NCI-H2196 (cell line): ENCODE results near the gene DHRS9.

Experiments used
- DNase-seq: peaks from one replicate; lab custom pipeline; 2025; ENCODE audit not compliant: unreplicated experiment; lab: John Stamatoyannopoulos, UW

Gene DHRS9

DNA sequence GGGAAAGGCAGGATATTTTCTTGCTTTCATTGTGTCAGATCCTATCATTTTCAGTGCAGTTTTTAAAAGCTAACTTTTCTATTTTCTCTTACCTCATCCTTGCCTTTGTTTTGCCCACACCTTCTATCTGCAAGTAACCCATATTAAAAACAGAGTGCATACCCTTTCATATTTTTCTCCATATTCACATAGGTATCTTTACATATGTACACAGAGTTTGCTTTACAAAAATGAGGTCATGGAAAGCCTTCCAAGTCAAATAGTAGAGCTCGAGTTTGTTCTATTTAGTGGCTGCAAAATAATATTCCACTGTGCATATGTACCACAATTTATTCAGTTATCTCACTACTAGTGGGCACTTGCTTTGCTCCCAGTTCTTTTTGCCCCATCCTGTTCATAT is 3.9 kb upstream of the DHRS9 start:
- no peak for DNase-seq

DNA sequence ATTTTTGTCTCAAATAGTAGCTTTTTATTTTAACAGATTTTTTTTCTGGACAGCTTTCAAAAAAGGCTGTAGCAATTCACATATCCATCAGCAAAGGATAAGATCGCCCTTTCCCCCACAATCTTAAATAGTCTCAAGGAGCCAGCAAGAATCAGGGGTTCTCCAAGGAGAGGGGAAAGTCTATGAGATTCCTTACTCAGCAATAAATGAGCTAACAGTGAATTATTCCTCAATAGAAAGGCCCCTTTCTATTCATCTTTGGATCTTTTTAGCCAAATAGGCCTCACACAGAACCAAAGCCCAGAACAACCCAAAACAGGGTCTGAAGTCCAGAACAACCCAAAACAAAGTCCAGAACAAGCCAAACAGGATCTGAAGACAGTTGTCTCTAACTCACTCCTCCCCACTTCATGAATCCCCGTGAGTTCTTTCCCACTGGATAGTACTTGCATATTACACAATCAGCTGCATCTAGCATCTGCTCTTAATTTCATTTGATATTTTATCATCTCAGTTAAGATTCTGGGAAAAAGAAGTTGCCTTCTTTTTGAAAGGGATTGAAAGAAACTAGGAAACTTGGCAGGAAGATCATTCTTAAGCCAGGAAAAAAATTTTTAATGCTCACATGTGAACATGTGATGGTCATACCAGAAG is 3.4 kb upstream of the DHRS9 start:
- no peak for DNase-seq

DNA sequence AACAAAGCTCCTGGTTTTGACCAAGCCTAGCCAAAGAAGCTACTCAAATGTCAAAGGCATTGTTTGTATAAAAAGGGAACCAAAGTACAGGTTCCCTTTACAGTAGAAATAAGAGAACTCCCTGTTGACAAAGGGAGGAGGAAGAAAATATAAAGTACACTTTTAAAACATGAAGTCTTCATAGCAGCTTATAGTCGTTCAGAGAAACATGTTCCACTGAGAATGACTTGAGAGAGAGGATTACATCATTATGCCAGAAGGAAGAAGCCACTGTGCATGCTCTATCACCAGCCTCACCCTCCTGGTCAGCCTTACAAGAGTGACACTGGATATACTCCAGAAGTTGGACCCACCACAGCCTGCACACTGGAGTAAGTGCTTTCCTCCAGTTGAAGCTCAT is 2.5 kb upstream of the DHRS9 start:
- DNase-seq, result no peak

- DNase-seq, result no peak
Measured at GRCh38 chr2:169069833-169070232, 470 bp downstream of the DHRS9 start.

DNA sequence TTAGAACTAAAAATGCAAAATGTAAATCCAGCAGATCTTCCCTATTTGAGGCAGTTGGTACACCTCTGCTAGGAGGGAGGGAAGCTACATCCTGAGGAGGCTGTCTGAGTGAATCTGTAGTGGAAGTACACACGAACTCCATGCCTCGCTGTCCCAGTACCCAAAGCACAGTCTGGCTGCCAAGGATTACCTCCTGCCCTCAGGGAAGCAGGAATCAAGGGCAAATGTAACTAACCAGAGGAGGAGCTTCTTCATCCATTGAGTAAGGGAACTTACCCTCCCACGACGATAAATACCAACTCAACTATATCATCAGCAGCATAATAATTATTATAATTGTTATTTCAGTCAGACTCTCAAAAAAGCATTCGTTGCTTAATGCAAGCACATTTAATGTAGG is 2.1 kb downstream of the DHRS9 start:
- no peak for DNase-seq

- no peak for DNase-seq
Measured at GRCh38 chr2:169072163-169072925, 3.0 kb downstream of the DHRS9 start.

DNA sequence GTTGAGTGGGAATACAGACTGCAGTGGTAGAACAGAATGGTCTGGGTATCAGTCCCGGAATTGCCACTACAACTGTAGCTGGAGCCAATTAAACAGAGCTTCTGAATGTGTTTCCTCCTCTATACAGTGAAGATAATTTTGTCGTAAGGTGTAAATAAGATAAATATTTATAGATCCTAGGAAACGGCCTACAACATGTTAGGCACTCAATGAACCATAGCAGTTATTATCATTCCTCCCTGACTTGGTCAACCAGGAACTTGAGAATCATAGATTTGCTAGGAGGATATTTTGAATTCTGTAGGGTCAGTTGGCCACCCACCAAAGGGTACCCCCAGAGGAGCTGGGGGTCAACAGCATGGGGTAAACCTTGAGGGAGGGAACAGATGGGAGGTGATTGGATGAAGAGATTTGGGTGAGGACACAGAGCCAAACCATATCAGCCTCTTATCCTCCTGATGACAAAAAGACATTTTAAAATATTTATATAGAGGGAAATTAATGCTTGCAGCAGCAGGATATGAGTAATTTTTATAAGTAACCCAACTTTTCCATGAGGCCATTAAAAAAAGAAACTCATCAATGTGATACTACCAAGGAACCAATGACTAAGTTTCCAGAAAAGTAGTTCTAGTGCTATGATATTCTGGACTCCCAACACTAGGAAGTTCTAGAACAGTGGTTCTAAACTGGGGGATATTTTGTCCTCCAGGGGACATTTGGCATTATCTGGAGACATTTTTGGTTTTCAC is 4.0 kb downstream of the DHRS9 start:
- no peak for DNase-seq

DNA sequence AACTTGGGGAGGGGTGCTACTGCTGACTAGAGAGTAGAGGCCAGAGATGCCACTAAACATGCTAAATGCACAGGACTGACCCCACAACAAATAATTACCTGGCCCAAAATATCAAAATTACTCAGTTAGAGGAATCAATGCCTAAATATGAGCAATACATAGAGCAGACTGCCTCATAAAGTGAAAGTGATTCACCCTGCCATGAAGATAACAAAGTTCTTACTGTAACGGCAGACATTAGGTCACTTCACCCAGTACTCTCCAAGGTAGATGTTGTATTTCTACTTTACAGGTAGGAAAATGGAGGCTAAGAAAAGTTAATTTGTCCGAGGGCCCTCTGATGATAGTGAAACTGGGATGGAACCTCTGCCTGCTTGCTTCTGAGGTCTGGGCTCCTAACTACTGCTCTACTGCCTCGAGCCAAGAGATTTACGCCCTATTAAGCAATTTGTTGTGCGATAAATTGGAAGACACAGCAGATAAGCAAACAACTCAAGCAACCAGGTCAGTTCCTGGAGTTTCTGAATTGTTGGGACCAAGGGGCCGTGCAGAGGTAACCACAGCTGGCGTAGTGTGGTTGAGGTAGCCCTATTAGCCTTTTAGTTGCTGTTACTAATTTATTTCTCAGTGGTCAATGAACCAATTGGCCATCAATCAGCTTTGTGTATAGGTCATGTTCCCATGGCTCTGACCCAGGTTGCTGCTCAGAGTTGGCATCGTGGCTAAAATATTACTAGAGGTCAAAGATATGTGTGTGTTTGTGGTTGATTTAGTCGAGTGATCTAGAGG is 4.8 kb downstream of the DHRS9 start:
- no peak for DNase-seq

DNA sequence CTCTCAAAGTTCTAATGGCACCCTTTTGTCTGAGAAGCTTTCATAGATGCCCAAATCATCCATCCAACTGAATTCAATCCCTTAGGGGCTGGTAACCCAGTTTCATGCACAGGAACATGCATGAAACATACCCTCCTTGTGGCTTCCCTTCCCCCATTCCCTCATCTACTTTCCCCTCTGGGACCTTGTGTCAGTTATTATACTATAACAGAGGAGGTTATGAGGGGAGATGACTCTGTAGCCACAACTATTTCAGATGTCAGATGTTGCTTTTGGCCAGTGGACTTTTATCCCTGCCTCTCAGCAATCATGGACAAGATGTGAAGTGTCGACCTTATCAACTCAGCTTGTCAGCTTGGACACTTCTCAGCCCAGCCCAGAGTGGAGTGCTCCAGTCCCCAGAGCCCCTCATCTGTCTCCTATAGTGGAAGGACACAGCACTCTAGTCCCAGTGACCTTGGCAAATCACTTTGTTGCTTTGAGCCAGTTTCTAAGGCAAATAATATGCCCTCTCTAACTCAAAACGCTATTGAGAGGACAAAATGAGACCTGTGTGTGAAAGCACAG is 8.4 kb downstream of the DHRS9 start:
- no peak for DNase-seq

DNA sequence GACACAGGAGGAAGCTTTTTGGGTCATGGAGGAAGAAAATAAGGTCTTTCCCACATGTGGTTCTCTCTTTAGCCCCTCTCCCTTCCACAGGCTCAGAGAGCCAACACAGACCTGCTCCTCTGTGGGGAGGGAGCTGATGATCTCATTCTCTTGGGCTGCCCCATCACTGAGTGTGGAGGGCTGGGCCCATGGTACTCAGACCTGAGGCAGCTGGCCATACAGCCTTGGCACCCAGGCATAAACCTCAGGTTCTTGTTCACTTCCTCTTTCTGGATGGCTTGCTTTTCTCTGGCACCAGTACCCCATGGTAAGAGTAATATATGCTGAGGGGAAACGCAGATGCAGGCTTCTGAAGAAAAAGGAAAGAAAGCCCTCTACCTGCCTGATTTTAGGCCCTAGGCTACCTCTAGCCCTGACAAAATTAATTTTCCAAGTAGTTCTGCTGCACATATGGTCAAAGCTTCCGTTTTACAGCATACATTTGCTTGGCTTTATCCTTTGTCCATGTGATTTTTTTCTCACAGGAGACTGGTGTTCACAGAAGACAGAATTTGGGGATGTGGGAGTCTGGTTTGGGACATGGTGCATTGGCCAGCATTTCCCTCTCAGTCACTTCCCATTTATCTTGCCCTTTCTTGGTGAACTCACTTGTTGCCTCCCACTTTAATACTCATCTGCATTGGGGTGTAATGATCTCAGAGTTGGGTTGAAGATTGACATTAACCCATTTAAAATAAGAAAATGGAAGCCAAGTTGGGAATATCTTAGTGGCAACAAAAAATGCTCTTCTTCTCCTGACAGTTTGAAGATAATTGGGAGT is 11.1 kb downstream of the DHRS9 start:
- no peak for DNase-seq

DNA sequence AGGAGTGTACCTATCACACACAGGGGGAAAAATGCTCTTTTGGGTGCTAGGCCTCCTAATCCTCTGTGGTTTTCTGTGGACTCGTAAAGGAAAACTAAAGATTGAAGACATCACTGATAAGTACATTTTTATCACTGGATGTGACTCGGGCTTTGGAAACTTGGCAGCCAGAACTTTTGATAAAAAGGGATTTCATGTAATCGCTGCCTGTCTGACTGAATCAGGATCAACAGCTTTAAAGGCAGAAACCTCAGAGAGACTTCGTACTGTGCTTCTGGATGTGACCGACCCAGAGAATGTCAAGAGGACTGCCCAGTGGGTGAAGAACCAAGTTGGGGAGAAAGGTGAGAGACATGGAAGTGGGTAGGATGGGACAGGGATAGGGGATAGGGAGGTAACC is 12.2 kb downstream of the DHRS9 start:
- DNase-seq, result no peak

DNA sequence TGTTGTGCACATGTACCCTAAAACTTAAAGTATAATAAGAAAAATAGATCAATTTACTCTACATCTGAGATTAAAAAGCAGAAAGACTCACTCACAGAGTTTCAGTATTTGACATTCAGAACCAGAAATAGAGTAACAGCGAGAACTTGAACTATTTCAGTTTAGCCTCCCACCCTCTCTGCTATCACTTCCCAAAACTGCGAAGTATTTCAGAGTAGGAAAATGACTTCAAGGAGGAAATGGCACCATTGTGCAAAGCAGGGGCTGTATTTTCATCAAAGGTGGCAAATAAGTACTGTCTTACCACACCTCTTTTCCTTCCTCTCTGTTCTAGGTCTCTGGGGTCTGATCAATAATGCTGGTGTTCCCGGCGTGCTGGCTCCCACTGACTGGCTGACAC is 13.6 kb downstream of the DHRS9 start:
- no peak for DNase-seq

GRCh38 chr2:169086893-169087467 is 17.6 kb downstream of the DHRS9 start:
- DNase-seq, result no peak

DNA sequence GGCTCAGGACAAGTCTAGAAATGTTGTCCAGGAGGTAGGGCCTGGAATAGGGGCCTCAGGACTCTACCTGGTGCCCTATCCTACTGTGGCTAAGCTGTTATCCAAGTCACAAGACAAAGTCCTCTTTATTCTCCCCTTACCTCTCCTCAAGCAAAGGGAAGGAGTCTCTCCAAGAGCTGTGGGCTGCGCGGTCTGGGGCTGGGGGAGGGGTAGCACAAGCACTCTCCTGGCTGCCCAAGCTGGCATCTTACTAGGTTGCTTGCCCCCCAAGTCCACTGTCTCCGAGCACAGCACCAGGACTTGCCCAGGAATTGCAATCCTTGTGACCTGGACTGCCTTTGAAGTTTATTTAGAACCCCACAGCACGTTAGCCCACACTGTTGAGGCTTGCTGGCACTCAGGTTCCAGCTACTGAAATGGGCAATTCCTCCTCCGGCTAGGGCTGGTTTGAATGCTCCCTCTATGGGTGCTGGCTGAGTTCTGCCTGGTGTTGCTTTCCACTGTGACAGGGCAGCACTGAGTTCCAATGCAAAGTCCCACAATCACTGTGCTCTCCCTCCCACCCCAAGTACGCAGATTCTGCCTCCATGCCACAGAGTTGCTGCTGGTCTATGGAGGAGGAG is 18.5 kb downstream of the DHRS9 start:
- DNase-seq, result no peak

DNA sequence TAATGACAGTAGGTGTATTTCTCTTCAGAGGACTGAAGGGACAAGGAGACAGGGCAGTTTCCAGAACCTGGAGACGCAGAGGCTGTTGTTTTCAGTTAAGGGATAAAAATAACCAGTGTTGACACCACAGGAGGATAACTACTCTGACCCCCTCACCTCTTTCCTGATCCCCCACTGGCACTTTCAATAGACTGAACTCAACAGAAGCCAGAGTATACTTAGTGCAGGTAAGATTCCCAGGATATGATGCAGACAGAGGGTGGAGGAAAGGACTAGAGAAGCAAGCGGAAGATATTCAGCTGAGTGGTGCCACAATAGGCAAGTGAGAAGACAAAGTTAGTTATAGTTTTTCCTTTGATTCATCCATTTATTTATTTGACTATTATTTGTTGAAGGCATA is 19.8 kb downstream of the DHRS9 start:
- DNase-seq, result no peak

- no peak for DNase-seq
Measured at GRCh38 chr2:169090133-169090820, 20.9 kb downstream of the DHRS9 start.

DNA sequence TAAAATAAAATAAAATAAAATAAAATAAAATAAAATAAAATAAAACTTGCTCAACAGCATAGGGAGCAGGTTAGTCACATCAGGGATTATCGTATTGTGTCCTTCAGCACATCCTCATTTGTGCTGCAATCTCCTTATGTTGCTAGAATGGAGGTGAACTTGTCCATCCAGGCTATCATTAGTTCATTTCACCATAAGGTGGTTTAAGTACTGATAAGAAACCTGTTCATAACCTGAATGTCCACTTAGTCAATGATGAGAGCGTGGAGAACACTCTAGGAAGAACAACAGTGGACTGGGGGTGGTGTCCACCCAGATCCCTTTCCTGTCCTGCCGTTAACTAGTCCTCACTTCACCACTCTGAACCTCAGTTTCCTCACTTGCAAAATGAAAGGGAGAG is 21.9 kb downstream of the DHRS9 start:
- DNase-seq, result no peak

DNA sequence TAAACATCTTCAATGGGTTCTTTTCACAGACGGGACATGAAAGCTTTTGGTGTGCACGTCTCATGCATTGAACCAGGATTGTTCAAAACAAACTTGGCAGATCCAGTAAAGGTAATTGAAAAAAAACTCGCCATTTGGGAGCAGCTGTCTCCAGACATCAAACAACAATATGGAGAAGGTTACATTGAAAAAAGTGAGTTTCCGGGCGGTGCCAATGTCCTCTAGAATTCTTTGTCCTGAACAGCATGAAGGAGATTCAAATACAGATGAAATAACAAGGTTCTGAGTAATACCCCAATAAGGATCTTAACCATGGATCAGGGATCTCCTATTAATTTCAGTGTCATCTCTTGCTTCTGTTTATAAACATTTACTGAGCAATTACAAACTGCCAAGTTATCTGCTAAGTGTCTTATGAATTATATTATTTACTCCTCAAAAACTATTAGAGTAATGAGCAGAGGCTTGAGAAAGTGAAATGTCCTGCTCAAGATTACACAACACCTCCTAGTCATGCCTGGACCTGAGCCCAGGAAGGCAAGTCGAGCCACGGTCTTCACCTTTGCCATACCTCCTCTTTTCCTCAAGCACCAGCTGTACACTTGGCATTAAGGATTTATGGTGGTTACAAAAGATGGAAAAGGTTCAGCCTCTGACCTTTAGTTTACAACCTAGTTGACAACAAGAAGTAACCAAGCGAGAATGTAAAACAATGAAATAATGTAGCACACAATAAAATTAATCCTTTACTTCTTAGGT is 22.6 kb downstream of the DHRS9 start:
- DNase-seq, result no peak
